Measurements from ENCODE around the gene CDC42EP1.

DNA sequence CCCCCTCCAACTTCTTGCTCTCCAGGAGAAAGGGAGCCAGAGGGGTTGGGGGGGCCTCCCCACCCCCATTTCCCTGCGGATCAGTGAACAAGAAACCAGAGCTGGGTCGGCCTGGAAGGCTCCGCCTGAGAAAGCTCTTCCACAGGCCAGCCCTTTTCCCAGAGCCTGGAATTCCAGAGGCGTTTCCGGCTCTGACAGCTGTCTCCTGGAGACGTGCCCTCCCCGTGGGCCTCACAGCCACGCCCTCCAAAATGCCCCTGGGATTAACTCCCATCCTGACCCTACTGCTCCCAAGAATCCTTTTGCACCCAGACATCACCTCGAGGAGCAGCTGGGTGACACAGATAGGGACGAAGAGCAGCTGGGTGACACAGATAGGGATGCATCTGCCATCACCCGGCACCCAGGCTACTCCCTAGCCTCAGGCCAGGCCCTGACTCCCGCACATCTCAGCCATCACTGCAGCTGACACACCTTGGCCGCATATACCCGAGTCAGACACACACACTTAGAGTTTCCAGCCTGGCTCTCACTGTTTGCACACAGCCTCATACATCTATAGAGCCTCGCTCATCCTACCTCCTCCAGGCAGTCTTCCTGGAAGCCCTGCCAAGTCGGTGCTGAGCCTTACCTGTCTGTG is 7.6 kb upstream of the CDC42EP1 start:
- TF ChIP-seq POLR2AphosphoS5 (IDR thresholded peaks at IDR 0.05; ENCODE audit: low read depth, low read length), result no peak
- TF ChIP-seq, protein P1, sequence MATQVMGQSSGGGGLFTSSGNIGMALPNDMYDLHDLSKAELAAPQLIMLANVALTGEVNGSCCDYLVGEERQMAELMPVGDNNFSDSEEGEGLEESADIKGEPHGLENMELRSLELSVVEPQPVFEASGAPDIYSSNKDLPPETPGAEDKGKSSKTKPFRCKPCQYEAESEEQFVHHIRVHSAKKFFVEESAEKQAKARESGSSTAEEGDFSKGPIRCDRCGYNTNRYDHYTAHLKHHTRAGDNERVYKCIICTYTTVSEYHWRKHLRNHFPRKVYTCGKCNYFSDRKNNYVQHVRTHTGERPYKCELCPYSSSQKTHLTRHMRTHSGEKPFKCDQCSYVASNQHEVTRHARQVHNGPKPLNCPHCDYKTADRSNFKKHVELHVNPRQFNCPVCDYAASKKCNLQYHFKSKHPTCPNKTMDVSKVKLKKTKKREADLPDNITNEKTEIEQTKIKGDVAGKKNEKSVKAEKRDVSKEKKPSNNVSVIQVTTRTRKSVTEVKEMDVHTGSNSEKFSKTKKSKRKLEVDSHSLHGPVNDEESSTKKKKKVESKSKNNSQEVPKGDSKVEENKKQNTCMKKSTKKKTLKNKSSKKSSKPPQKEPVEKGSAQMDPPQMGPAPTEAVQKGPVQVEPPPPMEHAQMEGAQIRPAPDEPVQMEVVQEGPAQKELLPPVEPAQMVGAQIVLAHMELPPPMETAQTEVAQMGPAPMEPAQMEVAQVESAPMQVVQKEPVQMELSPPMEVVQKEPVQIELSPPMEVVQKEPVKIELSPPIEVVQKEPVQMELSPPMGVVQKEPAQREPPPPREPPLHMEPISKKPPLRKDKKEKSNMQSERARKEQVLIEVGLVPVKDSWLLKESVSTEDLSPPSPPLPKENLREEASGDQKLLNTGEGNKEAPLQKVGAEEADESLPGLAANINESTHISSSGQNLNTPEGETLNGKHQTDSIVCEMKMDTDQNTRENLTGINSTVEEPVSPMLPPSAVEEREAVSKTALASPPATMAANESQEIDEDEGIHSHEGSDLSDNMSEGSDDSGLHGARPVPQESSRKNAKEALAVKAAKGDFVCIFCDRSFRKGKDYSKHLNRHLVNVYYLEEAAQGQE (IDR thresholded peaks at IDR 0.05; ENCODE audit: insufficient read depth in 1 of 2, low read depth in 2 of 2, low read length in 2 of 2), result no peak
